Fibroblast of skin of left quadriceps (primary cell): Measurements from ENCODE around the gene MTA3.
"Not testable (repeated sequence)": the region's sequence is repeated elsewhere in the genome, so short reads cannot be mapped to it uniquely, and the experiment has no call there.

Experiments used
- DNase-seq, 2 experiments: peaks; one replicate each; pipeline ENCODE4 v3.0.0-alpha.2; 2013; ENCODE audit warnings: low read depth in 2 of 2

MTA3 gene

DNA sequence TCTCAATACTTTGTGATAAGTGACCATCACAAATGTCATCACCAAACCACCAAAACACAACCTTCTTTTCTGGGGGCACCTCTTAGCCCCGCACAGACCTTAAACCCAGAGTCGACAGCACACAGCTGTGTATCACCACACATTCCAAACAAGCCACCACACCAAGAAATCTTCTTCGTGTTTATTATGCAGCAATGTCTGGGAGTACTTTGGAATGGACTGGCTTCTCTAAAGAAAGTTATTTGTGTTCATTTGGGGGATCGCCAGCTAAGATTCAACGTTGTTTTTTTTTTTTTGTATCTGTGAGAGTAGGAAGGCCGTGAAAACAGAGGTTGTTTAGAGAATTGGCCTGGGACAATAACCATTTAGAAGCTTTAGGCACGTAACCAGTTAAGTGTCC, 1.1 kb upstream of the MTA3 start:
- DNase-seq, result peak; percentile 30 to 40

- no peak for DNase-seq
Observed at GRCh38 chr2:42567806-42568400, 529 bp upstream of the MTA3 start.

- no peak for DNase-seq
Observed at GRCh38 chr2:42569116-42569711, 782 bp downstream of the MTA3 start.

- no peak for DNase-seq
Observed at GRCh38 chr2:42569883-42570282, 1.5 kb downstream of the MTA3 start.

DNA sequence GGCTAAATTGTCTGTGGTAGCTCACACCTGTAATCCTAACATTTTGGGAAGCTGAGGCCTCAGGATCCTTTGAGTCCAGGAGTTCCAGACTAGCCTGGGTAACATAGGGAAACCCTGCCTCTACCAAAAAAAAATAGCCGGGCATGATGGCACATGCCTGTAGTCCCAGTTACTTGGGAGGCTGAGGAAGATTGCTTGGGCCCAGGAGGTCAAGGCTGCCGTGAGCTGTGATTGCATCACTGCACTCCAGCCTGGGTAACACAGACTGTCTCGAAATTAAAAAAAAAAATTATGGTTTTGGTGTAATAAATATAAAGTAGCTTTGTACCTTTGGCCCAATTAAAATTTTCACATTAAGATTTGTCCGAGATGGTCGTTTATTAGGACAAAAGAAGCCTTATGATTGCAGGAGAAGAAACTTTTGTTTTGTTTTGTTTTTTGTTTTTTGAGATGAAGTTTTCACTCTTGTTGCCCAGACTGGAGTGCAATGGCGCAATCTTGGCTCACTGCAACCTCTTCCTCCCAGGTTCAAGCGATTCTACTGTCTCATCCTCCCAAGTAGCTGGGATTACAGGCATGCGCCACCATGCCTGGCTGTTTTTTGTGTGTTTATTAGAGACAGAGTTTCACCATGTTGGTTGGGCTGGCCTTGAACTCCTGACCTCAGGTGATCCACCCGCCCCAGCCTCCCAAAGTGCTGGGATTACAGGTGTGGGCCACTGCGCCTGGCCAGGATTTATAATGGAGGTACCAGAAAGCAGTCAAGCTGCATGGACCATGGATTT, 4.1 kb downstream of the MTA3 start:
- no peak for DNase-seq

- DNase-seq, result no peak
Observed at GRCh38 chr2:42573256-42573655, 4.8 kb downstream of the MTA3 start.

- no peak for DNase-seq
Observed at GRCh38 chr2:42575458-42576064, 7.1 kb downstream of the MTA3 start.

DNA sequence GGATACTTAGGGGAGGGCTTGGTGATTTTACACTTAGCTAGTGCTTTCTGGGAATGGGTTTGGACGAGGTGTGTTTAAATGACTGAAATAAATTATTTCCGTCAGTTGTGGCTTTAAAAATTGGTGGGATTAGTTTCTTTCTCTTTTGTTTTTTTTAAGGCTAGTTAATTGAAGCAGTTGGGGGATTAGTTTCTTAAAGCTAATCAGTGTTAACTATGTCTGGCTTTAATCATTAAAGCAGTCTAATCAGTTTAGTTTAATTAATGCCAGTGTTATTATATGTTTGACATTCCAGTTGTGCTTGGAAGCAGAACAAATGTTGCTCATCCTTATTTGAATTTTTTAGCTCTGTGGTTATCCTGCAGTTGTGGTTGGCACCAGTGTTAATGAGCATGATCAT, 10.2 kb downstream of the MTA3 start:
- DNase-seq, result no peak

- DNase-seq, result no peak
Observed at GRCh38 chr2:42581257-42581656, 12.8 kb downstream of the MTA3 start.

- DNase-seq, result not testable (repeated sequence)
Observed at GRCh38 chr2:42584628-42585027, 16.2 kb downstream of the MTA3 start.

DNA sequence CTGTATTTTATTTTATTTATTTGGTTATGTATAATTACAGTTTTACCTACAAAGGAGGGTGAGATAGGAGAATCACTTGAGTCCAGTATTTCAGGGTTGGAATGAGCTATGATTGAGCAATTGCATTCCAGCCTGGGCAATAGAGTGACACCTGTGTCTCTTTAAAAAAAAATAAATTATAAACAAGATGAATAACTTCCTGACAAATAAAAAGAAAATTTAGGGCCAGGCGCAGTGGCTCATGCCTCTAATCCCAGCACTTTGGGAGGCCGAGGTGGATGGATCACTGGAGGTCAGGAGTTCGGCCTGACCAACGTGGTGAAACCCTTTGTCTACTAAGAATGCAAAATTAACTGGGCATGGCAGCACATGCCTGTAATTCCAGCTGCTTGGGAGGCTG, 17.3 kb downstream of the MTA3 start:
- DNase-seq, result no peak

GRCh38 chr2:42587526-42588117, 19.2 kb downstream of the MTA3 start:
- DNase-seq, result no peak

GRCh38 chr2:42588121-42588520, 19.7 kb downstream of the MTA3 start:
- DNase-seq, result no peak

DNA sequence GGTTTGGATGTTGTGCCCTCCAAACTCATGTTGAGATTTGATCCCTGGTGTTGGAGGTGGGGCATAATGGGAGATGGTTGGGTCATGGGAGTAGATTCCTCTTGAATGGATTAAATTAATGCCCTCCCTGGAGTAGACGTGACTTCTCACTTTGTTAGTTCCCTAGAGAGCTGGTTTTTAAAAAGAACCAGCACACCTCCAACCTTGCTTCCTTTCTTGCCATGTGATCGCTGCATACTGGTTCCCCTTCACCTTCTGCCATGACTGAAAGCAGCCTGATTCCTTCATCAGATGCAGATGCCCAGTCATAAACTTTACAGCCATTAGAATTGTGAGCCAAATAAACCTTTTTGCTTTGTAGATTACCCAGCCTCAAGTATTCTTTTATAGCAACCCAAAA, 21.7 kb downstream of the MTA3 start:
- no peak for DNase-seq

DNA sequence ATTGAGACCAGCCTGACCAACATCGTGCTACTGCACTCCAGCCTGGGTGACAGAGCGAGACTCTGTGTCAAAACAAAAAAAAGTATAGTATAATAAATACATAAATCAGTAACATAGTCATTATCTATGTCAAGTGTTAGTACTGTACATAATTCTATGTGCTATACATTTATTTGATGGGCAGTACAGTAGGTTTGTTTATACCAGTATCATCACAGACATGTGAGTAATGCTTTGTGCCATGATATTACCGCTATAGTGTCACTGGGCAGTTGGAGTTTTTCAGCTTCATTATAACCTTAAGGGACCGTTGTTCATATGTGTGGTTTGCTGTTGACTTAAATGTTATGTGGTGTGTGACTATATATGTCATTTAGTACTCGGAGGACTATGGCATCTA, 24.9 kb downstream of the MTA3 start:
- DNase-seq, result no peak

GRCh38 chr2:42598656-42599055, 30.2 kb downstream of the MTA3 start:
- no peak for DNase-seq

GRCh38 chr2:42601076-42601475, 32.6 kb downstream of the MTA3 start:
- DNase-seq, result peak; percentile 4 to 12

DNA sequence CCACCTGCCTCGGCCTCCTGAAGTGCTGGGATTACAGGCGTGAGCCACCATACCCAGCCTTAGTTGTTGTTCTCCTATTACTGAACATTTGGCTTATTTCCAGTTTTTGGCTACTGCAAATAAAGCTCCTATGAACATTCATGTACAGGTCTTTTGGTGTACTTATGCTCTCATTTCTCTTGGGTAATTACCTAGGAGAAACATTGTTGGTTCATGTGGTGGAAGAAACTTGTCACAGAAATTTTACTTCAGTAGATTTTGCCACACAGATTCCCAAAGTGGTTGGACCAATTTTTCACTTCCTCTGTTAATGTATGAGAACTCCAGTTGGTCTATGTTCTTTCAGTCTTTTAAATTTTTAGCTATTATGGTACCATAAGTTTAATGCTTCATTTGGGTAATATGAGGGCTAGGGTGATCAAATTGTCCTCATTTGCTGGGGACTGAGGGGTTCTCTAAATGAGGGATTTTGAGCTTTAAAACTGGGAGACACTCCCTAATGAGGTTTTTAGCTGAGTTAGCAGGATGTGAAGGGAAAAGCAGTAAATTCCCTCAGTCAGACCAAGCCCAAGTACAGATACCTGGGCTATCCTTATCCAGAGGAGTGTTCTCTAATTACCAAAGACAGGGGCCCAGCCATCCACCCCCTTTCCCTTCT, 33.9 kb downstream of the MTA3 start:
- DNase-seq, result no peak

DNA sequence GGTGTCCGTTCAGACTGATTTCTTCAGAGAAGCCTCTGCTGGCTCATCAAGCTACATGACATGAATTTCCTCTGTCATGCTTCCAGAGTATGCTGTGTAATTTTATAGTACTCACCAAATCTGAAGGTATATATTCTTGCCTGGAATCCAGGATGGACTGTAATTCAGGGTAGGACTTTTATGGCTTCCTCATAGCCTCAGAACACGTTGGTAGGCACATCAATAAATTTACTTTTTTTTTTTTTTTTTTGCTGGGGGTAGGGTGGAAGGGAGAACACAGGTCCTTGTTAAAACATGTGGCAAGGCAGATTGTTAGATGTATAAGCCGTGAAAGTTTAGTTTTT, 34.4 kb downstream of the MTA3 start:
- DNase-seq, result no peak

GRCh38 chr2:42604341-42604867, 36.0 kb downstream of the MTA3 start:
- DNase-seq, result not testable (repeated sequence)

DNA sequence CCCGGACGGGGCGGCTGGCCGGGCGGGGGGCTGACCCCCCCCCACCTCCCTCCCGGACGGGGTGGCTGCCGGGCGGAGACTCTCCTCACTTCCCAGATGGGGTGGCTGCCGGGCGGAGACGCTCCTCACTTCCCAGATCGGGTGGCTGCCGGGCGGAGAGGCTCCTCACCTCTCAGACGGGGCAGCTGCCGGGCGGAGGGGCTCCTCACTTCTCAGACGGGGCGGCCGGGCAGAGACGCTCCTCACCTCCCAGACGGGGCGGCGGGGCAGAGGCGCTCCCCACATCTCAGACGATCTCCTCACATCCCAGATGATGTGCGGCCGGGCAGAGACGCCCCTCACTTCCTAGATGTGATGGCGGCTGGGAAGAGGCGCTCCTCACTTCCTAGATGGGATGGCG, 37.7 kb downstream of the MTA3 start:
- not testable (repeated sequence) for DNase-seq
